ENCODE data around the gene GATA6.

DNA sequence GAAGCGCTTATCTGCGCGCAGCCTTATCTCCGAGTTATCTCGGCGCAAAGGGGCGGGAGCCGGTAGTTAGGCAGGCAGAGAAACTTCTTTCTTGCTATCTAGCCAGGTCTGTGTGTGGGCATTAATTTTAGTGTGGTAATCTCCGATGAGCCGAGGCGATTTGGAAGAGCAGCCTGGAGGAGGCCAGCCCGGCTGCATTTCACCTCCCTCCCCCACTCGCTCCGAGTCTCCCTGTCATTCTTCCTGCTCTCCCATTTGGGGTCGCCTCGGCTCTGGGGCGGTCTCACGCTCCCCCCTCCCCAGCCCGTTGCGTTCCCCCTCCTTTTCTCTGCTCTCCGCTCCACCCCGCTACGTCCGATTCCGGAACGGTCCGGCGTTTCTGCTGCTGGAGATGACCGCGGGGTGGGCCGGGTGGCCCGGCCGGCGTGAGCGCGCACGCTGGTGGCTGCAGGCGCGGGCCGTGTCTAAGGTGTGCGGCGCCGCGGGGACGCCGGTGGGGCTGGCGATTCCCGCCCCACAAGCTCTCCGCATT, 566 bp downstream of the GATA6 start:
- TF ChIP-seq, protein P1, sequence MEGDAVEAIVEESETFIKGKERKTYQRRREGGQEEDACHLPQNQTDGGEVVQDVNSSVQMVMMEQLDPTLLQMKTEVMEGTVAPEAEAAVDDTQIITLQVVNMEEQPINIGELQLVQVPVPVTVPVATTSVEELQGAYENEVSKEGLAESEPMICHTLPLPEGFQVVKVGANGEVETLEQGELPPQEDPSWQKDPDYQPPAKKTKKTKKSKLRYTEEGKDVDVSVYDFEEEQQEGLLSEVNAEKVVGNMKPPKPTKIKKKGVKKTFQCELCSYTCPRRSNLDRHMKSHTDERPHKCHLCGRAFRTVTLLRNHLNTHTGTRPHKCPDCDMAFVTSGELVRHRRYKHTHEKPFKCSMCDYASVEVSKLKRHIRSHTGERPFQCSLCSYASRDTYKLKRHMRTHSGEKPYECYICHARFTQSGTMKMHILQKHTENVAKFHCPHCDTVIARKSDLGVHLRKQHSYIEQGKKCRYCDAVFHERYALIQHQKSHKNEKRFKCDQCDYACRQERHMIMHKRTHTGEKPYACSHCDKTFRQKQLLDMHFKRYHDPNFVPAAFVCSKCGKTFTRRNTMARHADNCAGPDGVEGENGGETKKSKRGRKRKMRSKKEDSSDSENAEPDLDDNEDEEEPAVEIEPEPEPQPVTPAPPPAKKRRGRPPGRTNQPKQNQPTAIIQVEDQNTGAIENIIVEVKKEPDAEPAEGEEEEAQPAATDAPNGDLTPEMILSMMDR (IDR thresholded peaks at IDR 0.05): no peak
- TF ChIP-seq EP300 (IDR thresholded peaks at IDR 0.05): no peak
